ENCODE results near the gene DSCAM.

DNA sequence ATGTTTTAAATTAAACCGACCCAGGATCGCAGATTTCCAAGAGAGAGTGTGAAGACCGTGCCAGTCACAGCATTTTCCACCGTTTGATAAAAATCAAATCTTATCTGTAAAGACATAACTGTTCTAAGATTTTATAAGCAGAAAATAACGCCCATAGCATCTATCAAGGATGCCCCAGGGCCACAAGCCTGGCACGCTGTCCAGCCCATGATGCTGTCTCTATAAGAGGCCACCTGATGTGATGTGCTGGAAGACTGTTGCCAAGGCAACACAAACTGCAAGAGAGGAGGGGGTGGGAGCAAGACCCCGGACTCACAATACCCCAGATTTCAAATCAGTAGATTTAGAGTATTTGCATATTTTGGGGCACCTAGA lies 116.5 kb downstream of the DSCAM start:
- TF ChIP-seq, protein P1, sequence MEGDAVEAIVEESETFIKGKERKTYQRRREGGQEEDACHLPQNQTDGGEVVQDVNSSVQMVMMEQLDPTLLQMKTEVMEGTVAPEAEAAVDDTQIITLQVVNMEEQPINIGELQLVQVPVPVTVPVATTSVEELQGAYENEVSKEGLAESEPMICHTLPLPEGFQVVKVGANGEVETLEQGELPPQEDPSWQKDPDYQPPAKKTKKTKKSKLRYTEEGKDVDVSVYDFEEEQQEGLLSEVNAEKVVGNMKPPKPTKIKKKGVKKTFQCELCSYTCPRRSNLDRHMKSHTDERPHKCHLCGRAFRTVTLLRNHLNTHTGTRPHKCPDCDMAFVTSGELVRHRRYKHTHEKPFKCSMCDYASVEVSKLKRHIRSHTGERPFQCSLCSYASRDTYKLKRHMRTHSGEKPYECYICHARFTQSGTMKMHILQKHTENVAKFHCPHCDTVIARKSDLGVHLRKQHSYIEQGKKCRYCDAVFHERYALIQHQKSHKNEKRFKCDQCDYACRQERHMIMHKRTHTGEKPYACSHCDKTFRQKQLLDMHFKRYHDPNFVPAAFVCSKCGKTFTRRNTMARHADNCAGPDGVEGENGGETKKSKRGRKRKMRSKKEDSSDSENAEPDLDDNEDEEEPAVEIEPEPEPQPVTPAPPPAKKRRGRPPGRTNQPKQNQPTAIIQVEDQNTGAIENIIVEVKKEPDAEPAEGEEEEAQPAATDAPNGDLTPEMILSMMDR (IDR thresholded peaks at IDR 0.05), result no peak
- no peak for TF ChIP-seq POLR2A (IDR thresholded peaks at IDR 0.05)

All from vagina (tissue), 2 donors.